ENCODE data around the gene TYRO3.

Gene TYRO3

GRCh38 chr15:41572866-41573265, 13.9 kb downstream of the TYRO3 start:
- no peak for TF ChIP-seq CTCF (IDR thresholded peaks at IDR 0.05; ENCODE audit: borderline replicate concordance, insufficient read depth, low read depth, low read length)
- no peak overlapping the region for H3K4me3 ChIP-seq (ENCODE audit: low read depth, low read length)

- TF ChIP-seq CTCF (IDR thresholded peaks at IDR 0.05; ENCODE audit: borderline replicate concordance, insufficient read depth, low read depth, low read length): no peak
- no peak overlapping the region for H3K4me3 ChIP-seq (ENCODE audit: low read depth, low read length)
Observed at GRCh38 chr15:41573396-41573795, 14.4 kb downstream of the TYRO3 start.

GRCh38 chr15:41574158-41574557, 15.1 kb downstream of the TYRO3 start:
- TF ChIP-seq CTCF (IDR thresholded peaks at IDR 0.05; ENCODE audit: borderline replicate concordance, insufficient read depth, low read depth, low read length): no peak
- H3K4me3 ChIP-seq (ENCODE audit: low read depth, low read length): no peak overlapping the region

- TF ChIP-seq CTCF (IDR thresholded peaks at IDR 0.05; ENCODE audit: borderline replicate concordance, insufficient read depth, low read depth, low read length): no peak
- no peak overlapping the region for H3K4me3 ChIP-seq (ENCODE audit: low read depth, low read length)
Observed at GRCh38 chr15:41575282-41575681, 16.3 kb downstream of the TYRO3 start.

GRCh38 chr15:41577863-41578735, 19.1 kb downstream of the TYRO3 start:
- no peak overlapping the region for H3K4me3 ChIP-seq (ENCODE audit: low read depth, low read length)

GRCh38 chr15:41578736-41579383, 19.8 kb downstream of the TYRO3 start:
- no peak for TF ChIP-seq CTCF (IDR thresholded peaks at IDR 0.05; ENCODE audit: borderline replicate concordance, insufficient read depth, low read depth, low read length)
- no peak overlapping the region for H3K4me3 ChIP-seq (ENCODE audit: low read depth, low read length)

More at GRCh38 chr15:41577863-41578735, 19.1 kb downstream of the TYRO3 start:
- TF ChIP-seq CTCF (IDR thresholded peaks at IDR 0.05; ENCODE audit: borderline replicate concordance, insufficient read depth, low read depth, low read length): no peak
